ENCODE data around the gene GALNT1.

Gene GALNT1

GRCh38 chr18:35688757-35689156, 107.2 kb downstream of the GALNT1 start:
- peaks cover 40% of the 10 kb centered on the region for H3K36me3 ChIP-seq

DNA sequence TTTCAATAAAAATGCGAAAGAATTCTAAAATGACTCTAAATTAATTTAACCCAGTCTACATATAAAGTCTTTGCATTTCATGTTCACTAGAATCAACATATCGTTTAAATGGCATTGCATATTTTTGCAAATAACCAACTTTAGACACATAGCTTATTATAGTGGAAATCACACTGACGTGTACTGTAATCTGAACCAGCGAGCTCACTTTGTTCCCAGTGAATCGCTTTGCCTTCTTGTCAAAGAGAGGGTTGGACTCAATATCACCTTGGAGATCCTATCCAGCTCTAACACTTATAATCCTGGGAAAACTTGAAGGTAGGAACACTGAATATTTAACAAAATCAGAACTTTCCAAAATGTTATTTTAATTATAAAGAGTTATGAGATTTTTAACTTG, 108.2 kb downstream of the GALNT1 start:
- Histone ChIP-seq H3K36me3 (peaks cover 36% of the 10 kb centered on the region), H3K4me3 (ENCODE audit: low read depth in 1 of 2, low read length in 1 of 2) (no peak overlapping the region), H3K9me3 (no peaks in the 10 kb centered on the region), H3K27me3 (no peaks in the 10 kb centered on the region), H3K4me1 (ENCODE audit: control insufficient read depth in 1 of 2, insufficient read depth in 1 of 2, low read depth in 1 of 2, low read length in 1 of 2) (no peaks in the 10 kb centered on the region), H3K27ac (no peak overlapping the region)
- TF ChIP-seq, protein P1, sequence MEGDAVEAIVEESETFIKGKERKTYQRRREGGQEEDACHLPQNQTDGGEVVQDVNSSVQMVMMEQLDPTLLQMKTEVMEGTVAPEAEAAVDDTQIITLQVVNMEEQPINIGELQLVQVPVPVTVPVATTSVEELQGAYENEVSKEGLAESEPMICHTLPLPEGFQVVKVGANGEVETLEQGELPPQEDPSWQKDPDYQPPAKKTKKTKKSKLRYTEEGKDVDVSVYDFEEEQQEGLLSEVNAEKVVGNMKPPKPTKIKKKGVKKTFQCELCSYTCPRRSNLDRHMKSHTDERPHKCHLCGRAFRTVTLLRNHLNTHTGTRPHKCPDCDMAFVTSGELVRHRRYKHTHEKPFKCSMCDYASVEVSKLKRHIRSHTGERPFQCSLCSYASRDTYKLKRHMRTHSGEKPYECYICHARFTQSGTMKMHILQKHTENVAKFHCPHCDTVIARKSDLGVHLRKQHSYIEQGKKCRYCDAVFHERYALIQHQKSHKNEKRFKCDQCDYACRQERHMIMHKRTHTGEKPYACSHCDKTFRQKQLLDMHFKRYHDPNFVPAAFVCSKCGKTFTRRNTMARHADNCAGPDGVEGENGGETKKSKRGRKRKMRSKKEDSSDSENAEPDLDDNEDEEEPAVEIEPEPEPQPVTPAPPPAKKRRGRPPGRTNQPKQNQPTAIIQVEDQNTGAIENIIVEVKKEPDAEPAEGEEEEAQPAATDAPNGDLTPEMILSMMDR (IDR thresholded peaks at IDR 0.05): no peak

More at GRCh38 chr18:35688757-35689156, 107.2 kb downstream of the GALNT1 start:
- Histone ChIP-seq H3K4me1 (ENCODE audit: control insufficient read depth in 1 of 2, insufficient read depth in 1 of 2, low read depth in 1 of 2, low read length in 1 of 2) (no peaks in the 10 kb centered on the region), H3K27me3 (no peaks in the 10 kb centered on the region), H3K27ac (no peak overlapping the region), H3K4me3 (ENCODE audit: low read depth in 1 of 2, low read length in 1 of 2) (no peak overlapping the region), H3K9me3 (no peaks in the 10 kb centered on the region)
- TF ChIP-seq, protein P1 (IDR thresholded peaks at IDR 0.05): no peak

DNA sequence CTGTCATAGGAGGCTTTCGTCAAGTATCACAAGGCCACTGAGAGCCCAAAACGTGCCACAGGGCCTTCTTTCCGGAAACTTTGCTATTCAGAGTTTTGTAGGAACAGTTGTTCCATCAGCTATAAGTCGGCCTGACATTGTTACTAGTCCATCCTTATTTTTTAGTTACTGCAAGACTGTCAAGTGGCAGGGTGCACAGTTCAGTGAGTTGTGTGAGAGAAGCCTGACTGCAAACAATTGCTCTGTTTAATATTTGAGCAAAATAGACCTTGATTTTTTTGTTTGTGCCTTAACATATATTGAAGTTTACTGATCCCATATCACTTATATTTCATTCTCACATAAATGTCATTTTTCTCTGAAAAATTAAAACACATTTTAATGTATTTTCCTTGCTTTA, 110.1 kb downstream of the GALNT1 start:
- Histone ChIP-seq H3K4me3 (ENCODE audit: low read depth in 1 of 2, low read length in 1 of 2) (no peak overlapping the region), H3K36me3 (peaks cover 36% of the 10 kb centered on the region)
- TF ChIP-seq, protein P1 (IDR thresholded peaks at IDR 0.05): no peak

GRCh38 chr18:35692866-35693265, 111.3 kb downstream of the GALNT1 start:
- TF ChIP-seq, protein P1 (IDR thresholded peaks at IDR 0.05): no peak
- Histone ChIP-seq H3K4me3 (ENCODE audit: low read depth in 1 of 2, low read length in 1 of 2) (no peak overlapping the region), H3K4me1 (ENCODE audit: control insufficient read depth in 1 of 2, insufficient read depth in 1 of 2, low read depth in 1 of 2, low read length in 1 of 2) (no peaks in the 10 kb centered on the region), H3K27ac (no peak overlapping the region), H3K9me3 (no peaks in the 10 kb centered on the region), H3K27me3 (no peaks in the 10 kb centered on the region), H3K36me3 (peaks cover 32% of the 10 kb centered on the region)

More for the DNA sequence above, 110.1 kb downstream of the GALNT1 start:
- Histone ChIP-seq H3K9me3 (no peaks in the 10 kb centered on the region), H3K27me3 (no peaks in the 10 kb centered on the region), H3K4me1 (ENCODE audit: control insufficient read depth in 1 of 2, insufficient read depth in 1 of 2, low read depth in 1 of 2, low read length in 1 of 2) (no peaks in the 10 kb centered on the region), H3K27ac (no peak overlapping the region)

DNA sequence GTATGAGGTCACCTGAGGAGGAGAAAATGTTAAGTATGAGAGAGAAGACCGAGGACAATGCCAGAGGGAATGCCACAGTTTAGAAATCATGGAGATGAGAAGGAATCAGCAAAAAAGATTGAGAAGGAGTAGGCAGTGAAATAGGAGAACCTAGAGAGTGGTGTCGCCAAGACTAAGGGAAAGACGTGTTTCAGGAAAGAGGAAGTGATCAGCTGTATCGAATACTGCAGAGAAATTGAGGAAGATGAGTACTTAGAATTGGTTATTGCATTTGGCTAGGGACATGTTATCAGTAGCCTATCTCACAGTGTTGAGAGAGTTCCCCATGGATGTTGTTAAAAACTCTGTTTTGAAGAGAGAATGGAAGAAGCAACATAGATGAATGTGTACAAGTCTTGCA, 112.3 kb downstream of the GALNT1 start:
- Histone ChIP-seq H3K36me3 (peaks cover 40% of the 10 kb centered on the region), H3K27me3 (no peaks in the 10 kb centered on the region), H3K4me1 (ENCODE audit: control insufficient read depth in 1 of 2, insufficient read depth in 1 of 2, low read depth in 1 of 2, low read length in 1 of 2) (no peaks in the 10 kb centered on the region), H3K9me3 (no peaks in the 10 kb centered on the region), H3K4me3 (ENCODE audit: low read depth in 1 of 2, low read length in 1 of 2) (no peak overlapping the region), H3K27ac (no peak overlapping the region)
- TF ChIP-seq, protein P1 (IDR thresholded peaks at IDR 0.05): no peak

DNA sequence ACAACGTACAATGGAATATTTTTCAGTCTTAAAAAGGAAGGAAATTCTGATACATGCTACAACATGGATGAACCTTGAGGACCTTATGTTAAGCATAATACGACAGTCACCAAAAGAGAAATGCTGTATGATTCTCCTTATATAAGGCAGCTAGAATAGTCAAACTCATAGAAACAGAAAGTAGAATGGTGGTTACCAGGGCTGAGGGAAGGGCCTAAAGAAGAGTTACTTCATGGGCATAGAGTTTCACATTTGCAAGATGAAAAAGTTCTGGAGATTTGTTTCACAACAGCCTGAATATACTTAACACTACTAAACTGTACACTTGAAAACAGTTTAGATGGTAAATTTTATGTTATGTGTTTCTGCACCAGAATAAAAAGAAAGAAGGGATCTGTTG, 113.3 kb downstream of the GALNT1 start:
- H3K27ac ChIP-seq: no peak overlapping the region
- H3K36me3 ChIP-seq: peaks cover 44% of the 10 kb centered on the region
- TF ChIP-seq, protein P1 (IDR thresholded peaks at IDR 0.05): no peak
- H3K9me3 ChIP-seq: no peaks in the 10 kb centered on the region
- H3K27me3 ChIP-seq: no peaks in the 10 kb centered on the region
- H3K4me3 ChIP-seq (ENCODE audit: low read depth in 1 of 2, low read length in 1 of 2): no peak overlapping the region
- H3K4me1 ChIP-seq (ENCODE audit: control insufficient read depth in 1 of 2, insufficient read depth in 1 of 2, low read depth in 1 of 2, low read length in 1 of 2): no peaks in the 10 kb centered on the region
